ENCODE data around the gene PTPRN2. TPM values are rescaled to one million over a fixed set of nuclear protein-coding genes. Genes with fewer than 3 reads are reported as not detected.

The PTPRN2 gene
- total RNA-seq, 1 donor from 2014 or later = 2.4 TPM

DNA sequence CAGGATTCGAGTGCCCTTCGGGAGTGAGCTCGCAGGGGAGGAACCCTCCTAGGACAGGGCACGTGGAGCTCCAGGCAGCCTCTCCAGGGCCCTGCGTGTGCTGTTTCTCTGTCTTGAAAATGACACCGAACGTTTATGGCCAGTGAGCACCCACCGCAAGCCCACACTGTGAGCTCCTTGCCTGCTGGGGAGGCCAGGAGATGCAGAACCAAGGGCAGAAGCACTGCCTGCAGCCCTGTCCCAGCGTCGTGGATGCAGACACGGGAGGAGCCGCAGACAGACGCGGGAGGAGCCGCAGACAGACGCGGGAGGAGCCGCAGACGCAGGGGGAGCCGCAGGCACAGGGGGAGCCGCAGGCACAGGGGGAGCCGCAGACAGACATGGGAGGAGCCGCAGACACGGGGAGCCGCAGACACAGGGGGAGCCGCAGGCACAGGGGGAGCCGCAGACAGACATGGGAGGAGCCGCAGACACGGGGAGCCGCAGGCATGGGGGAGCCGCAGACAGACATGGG, 314.4 kb downstream of the PTPRN2 start:
- no peak for DNase-seq (ENCODE audit: low read depth)
- Histone ChIP-seq H3K27me3 (ENCODE audit: control insufficient read depth, insufficient read depth, low read length) (no peaks in the 10 kb centered on the region), H3K36me3 (ENCODE audit: control insufficient read depth, insufficient read depth, low read length) (no peaks in the 10 kb centered on the region), H3K4me3 (ENCODE audit: low read depth, low read length) (no peak overlapping the region)
- TF ChIP-seq, protein P1, sequence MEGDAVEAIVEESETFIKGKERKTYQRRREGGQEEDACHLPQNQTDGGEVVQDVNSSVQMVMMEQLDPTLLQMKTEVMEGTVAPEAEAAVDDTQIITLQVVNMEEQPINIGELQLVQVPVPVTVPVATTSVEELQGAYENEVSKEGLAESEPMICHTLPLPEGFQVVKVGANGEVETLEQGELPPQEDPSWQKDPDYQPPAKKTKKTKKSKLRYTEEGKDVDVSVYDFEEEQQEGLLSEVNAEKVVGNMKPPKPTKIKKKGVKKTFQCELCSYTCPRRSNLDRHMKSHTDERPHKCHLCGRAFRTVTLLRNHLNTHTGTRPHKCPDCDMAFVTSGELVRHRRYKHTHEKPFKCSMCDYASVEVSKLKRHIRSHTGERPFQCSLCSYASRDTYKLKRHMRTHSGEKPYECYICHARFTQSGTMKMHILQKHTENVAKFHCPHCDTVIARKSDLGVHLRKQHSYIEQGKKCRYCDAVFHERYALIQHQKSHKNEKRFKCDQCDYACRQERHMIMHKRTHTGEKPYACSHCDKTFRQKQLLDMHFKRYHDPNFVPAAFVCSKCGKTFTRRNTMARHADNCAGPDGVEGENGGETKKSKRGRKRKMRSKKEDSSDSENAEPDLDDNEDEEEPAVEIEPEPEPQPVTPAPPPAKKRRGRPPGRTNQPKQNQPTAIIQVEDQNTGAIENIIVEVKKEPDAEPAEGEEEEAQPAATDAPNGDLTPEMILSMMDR (IDR thresholded peaks at IDR 0.05; ENCODE audit: insufficient read depth, low read length, poor library complexity, severe bottlenecking) = no peak

DNA sequence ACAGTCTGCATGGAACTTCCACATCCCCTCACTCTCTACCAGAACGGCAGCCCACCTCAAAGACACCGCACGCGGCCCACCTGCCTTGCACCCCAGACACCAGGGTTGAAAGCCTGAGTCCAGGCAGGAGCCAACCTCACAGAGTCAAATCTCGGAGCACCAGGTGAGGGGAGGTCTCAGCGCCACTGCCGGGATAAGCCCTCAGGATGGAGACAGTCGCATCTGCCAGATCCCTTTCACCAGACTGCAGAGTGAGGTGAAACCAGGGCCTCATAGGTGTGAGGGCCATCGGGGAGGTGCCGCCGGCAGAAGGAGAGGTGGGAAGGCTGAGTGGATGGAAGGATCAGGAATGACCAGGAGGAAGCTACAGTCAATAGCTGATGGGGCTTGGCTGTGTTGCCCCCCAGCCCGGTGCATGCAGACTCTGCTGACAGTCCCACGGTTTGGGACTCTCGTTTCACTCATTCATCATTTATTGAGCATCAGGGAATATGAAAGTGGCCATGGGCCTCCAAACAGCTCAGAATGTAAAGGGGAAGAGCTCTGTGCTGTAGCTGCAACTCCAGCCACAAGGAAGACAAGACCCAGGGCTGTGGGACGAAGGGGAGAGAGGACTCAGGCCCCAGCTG, 315.0 kb downstream of the PTPRN2 start:
- Histone ChIP-seq H3K27me3 (ENCODE audit: control insufficient read depth, insufficient read depth, low read length) (no peaks in the 10 kb centered on the region), H3K4me3 (ENCODE audit: low read depth, low read length) (no peak overlapping the region), H3K36me3 (ENCODE audit: control insufficient read depth, insufficient read depth, low read length) (no peaks in the 10 kb centered on the region)
- TF ChIP-seq, protein P1 (IDR thresholded peaks at IDR 0.05; ENCODE audit: insufficient read depth, low read length, poor library complexity, severe bottlenecking) = no peak
- DNase-seq (ENCODE audit: low read depth) = no peak

DNA sequence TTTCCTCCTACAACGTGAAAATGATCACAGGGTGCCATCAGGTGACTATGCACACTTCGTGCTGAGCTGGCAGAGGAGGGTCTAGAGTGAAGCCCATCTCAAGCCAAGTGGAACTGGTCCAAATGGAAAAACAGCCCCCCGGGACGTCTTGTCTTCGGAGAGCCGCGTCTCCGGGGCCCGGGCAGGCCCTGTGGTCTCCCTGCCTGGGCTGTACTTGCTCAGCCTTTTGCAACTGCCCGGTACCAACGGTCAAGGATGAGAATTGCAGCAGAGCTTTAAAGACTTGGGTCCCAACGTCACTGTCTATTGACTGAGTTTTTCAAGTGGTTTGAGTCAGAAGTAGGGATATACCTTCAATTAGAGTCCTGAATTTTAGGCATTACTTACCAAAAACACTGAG, 315.5 kb downstream of the PTPRN2 start:
- TF ChIP-seq, protein P1 (IDR thresholded peaks at IDR 0.05; ENCODE audit: insufficient read depth, low read length, poor library complexity, severe bottlenecking) = no peak
- H3K4me3 ChIP-seq (ENCODE audit: low read depth, low read length) = no peak overlapping the region
- no peaks in the 10 kb centered on the region for H3K27me3 ChIP-seq (ENCODE audit: control insufficient read depth, insufficient read depth, low read length)
- no peaks in the 10 kb centered on the region for H3K36me3 ChIP-seq (ENCODE audit: control insufficient read depth, insufficient read depth, low read length)
- DNase-seq (ENCODE audit: low read depth) = no peak

DNA sequence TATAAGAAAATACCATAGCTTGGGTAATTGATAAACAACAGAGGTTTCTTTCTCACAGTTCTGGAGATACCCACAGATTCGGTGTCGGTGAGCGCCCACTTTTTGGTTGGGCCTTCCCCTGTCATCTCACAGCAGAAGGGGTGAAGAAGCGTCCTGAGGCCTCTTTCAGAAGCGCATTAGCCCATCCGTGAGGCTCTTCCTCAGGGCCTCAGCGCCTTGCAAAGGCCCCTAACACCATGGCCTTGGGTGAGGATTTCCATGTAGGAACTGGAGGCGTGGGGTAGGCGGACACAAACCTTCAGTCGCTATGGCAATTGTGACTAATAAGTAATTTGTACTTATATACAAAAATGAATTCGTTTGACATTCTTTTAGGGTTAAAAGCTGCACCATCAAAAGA, 316.0 kb downstream of the PTPRN2 start:
- Histone ChIP-seq H3K27me3 (ENCODE audit: control insufficient read depth, insufficient read depth, low read length) (no peaks in the 10 kb centered on the region), H3K4me3 (ENCODE audit: low read depth, low read length) (no peak overlapping the region), H3K36me3 (ENCODE audit: control insufficient read depth, insufficient read depth, low read length) (no peaks in the 10 kb centered on the region)
- TF ChIP-seq, protein P1 (IDR thresholded peaks at IDR 0.05; ENCODE audit: insufficient read depth, low read length, poor library complexity, severe bottlenecking) = no peak
- DNase-seq (ENCODE audit: low read depth) = no peak

DNA sequence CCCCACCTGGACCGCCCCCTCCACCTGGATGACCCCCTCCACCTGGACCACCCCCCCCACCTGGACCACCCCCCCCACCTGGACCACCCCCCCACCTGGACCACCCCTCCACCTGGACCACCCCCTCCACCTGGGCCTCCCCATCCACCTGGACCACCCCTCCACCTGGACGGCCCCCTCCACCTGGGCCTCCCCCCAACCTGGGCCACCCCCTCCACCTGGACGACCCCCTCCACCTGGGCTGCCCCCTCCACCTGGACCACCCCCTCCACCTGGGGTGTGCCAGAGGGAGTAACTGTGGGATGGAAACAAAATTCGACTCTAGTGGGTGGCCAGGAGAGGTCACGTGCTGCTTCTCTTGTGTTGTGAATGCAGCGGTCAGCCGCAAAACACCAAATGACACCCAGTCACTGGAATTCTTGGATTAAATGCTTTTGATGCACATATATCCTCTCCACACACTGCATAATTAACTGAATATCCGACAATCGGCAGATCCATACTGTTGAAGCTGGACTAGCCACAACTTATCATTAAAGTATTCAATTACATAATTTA, 316.7 kb downstream of the PTPRN2 start:
- Histone ChIP-seq H3K36me3 (ENCODE audit: control insufficient read depth, insufficient read depth, low read length) (no peaks in the 10 kb centered on the region), H3K27me3 (ENCODE audit: control insufficient read depth, insufficient read depth, low read length) (no peaks in the 10 kb centered on the region), H3K4me3 (ENCODE audit: low read depth, low read length) (no peak overlapping the region)
- TF ChIP-seq, protein P1 (IDR thresholded peaks at IDR 0.05; ENCODE audit: insufficient read depth, low read length, poor library complexity, severe bottlenecking) = no peak
- no peak for DNase-seq (ENCODE audit: low read depth)

Measured in kidney epithelial cell (primary cell).